WTC11 (cell line): ENCODE results near the gene IL1B. TPM values are rescaled to one million over a fixed set of nuclear protein-coding genes. Genes with fewer than 3 reads are reported as not detected.

Experiments
- ATAC-seq: fragments of 200-7000 bp; cut with Tn5 transposase; 2 replicates; pipeline ENCODE4 v1.10.0; 2021; ENCODE audit warnings: mild to moderate bottlenecking, moderate library complexity
- CTCF ChIA-PET: fragments of 300-600 bp; sonication (Branson Sonifier 250); formaldehyde crosslinking; loops from one replicate; lab custom pipeline; 2021; ENCODE audit warnings: antibody characterized with exemption; lab: Charles Lee
- POLR2A ChIA-PET: fragments of 350-600 bp; sonication (Branson Sonifier 250); formaldehyde crosslinking; loops from one replicate; lab custom pipeline; 2021; ENCODE audit warnings: antibody characterized with exemption; lab: Charles Lee
- DNase-seq: peaks from one replicate; pipeline ENCODE4 v3.0.0; 2021; ENCODE audit warnings: low spot score
- H3K27ac Mint-ChIP-seq: 2 replicates; pipeline ENCODE4 v1.8.0; 2021; ENCODE audit warnings: mixed read lengths
- H3K27me3 Mint-ChIP-seq: 2 replicates; pipeline ENCODE4 v1.8.0; 2021; ENCODE audit warnings: low read depth, mild to moderate bottlenecking, moderate library complexity, mixed read lengths
- H3K36me3 Mint-ChIP-seq: 2 replicates; pipeline ENCODE4 v1.8.0; 2021; ENCODE audit warnings: mixed read lengths
- H3K4me1 Mint-ChIP-seq: 2 replicates; pipeline ENCODE4 v1.8.0; 2022; ENCODE audit warnings: mixed read lengths
- H3K4me3 Mint-ChIP-seq: 2 replicates; pipeline ENCODE4 v1.8.0; 2021; ENCODE audit warnings: mild to moderate bottlenecking, moderate library complexity, mixed read lengths
- H3K9me3 Mint-ChIP-seq: 2 replicates; pipeline ENCODE4 v1.8.0; 2021; ENCODE audit warnings: mixed read lengths
- GRHL2 ChIP-seq: fragments of 250-450 bp; sonication (Bioruptor Pico); IDR thresholded peaks from 2 replicates; pipeline ENCODE4 v1.8.0; 2022; ENCODE audit warnings: mild to moderate bottlenecking, moderate library complexity; ENCODE audit not compliant: insufficient replicate concordance, severe bottlenecking
- GTF2I ChIP-seq: fragments of 250-450 bp; sonication (Bioruptor Pico); conservative IDR thresholded peaks from 2 replicates; pipeline ENCODE4 v1.4.0; 2021; ENCODE audit warnings: mild to moderate bottlenecking
- JAZF1 ChIP-seq: fragments of 250-450 bp; sonication (Bioruptor Pico); IDR thresholded peaks from 2 replicates; pipeline ENCODE4 v1.9.0; 2021; ENCODE audit warnings: moderate library complexity, mild to moderate bottlenecking, inconsistent platforms
- NFE2L1 ChIP-seq: sonication (generic); formaldehyde crosslinking; IDR thresholded peaks from 2 replicates; pipeline ENCODE4 v1.8.1; 2023; ENCODE audit warnings: missing genetic modification reagents
- NR2C2 ChIP-seq: sonication (generic); formaldehyde crosslinking; IDR thresholded peaks from 2 replicates; pipeline ENCODE4 v1.8.0; 2022; ENCODE audit warnings: mild to moderate bottlenecking, missing genetic modification reagents
- RORB ChIP-seq: fragments of 250-450 bp; sonication (Bioruptor Pico); IDR thresholded peaks from 2 replicates; pipeline ENCODE4 v1.9.0; 2021; ENCODE audit warnings: mild to moderate bottlenecking
- SP1 ChIP-seq: sonication (generic); formaldehyde crosslinking; conservative IDR thresholded peaks from 2 replicates; pipeline ENCODE4 v1.8.1; 2022; ENCODE audit warnings: missing genetic modification reagents
- TCF7 ChIP-seq: sonication (generic); formaldehyde crosslinking; IDR thresholded peaks from 2 replicates; pipeline ENCODE4 v1.8.0; 2022; ENCODE audit warnings: mild to moderate bottlenecking, low read depth, missing genetic modification reagents, moderate library complexity
- ZNF396 ChIP-seq: fragments of 250-450 bp; sonication (Bioruptor Pico); IDR thresholded peaks from 2 replicates; pipeline ENCODE4 v1.8.0; 2021; ENCODE audit warnings: mild to moderate bottlenecking, moderate library complexity, borderline replicate concordance
- ZNF416 ChIP-seq: fragments of 250-450 bp; sonication (Bioruptor Pico); IDR thresholded peaks from 2 replicates; pipeline ENCODE4 v1.9.0; 2021; ENCODE audit warnings: mild to moderate bottlenecking, inconsistent platforms
- ZNF423 ChIP-seq: fragments of 250-450 bp; sonication (Bioruptor Pico); IDR thresholded peaks from 2 replicates; pipeline ENCODE4 v2.1.2; 2022; ENCODE audit warnings: mild to moderate bottlenecking, moderate library complexity
- total RNA-seq: library from RNA; stranded (reverse); gene quantifications from 3 replicates; pipeline ENCODE4 v1.2.3, GENCODE V29; 2021
- TF ChIP-seq, protein P1 (sequence below): sonication (generic); formaldehyde crosslinking; IDR thresholded peaks from 2 replicates; pipeline ENCODE4 v1.8.1; 2023; ENCODE audit warnings: mild to moderate bottlenecking, moderate library complexity, missing genetic modification reagents
- TF ChIP-seq, protein P2 (sequence below): sonication (generic); formaldehyde crosslinking; IDR thresholded peaks from 2 replicates; pipeline ENCODE4 v1.8.0; 2022; ENCODE audit warnings: missing genetic modification reagents
- TF ChIP-seq, protein P3 (sequence below): sonication (generic); formaldehyde crosslinking; IDR thresholded peaks from 2 replicates; pipeline ENCODE4 v1.8.1; 2022; ENCODE audit warnings: low read depth, missing genetic modification reagents, borderline replicate concordance
- TF ChIP-seq, protein P4 (sequence below): sonication (generic); formaldehyde crosslinking; IDR thresholded peaks from 2 replicates; pipeline ENCODE4 v1.8.1; 2023; ENCODE audit warnings: mild to moderate bottlenecking, missing genetic modification reagents
- TF ChIP-seq, protein P5 (sequence below): sonication (generic); formaldehyde crosslinking; IDR thresholded peaks from 2 replicates; pipeline ENCODE4 v1.8.1; 2023; ENCODE audit warnings: mild to moderate bottlenecking, missing genetic modification reagents, borderline replicate concordance
- TF ChIP-seq, protein P6 (sequence below): fragments of 250-450 bp; sonication (Bioruptor Pico); IDR thresholded peaks from 2 replicates; pipeline ENCODE4 v1.9.0; 2021; ENCODE audit warnings: moderate library complexity, mild to moderate bottlenecking, inconsistent platforms, borderline replicate concordance

Gene IL1B
- total RNA-seq, 1 experiment from 2014 or later: not detected

DNA sequence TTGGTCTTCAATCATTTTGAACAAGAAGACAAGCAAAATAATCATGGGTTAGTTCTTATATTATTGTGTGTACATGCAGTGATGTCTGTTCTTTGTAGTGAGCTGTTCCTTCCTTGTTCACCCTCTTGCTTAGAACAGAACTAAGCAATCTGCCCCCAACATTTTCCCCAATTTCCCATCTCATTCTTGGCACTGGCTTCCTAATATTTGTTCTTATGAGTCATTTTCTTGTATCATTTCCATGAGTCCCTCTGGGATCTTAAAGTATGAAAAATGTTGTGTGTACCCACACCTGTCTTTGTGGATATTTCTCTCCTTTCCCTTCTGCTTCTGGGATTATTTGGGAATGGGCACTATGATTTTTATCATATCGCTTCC, 3.5 kb upstream of the IL1B start:
- Mint-ChIP-seq H3K4me3 (no peak overlapping the region), H3K4me1 (peaks cover 22% of the 10 kb centered on the region), H3K27me3 (peaks cover 17% of the 10 kb centered on the region), H3K27ac (no peak overlapping the region), H3K9me3 (no peaks in the 10 kb centered on the region), H3K36me3 (no peaks in the 10 kb centered on the region)
- CTCF ChIA-PET: no interaction called here
- no peak for ATAC-seq
- no peak for DNase-seq
- POLR2A ChIA-PET: interaction anchor here (0.6 kb wide), 1 partner anchor 60 kb away, joined by 11 read pairs; no protein-coding TSS in a partner anchor
- no peak for TF ChIP-seq RORB (CRISPR knock-in tag)
- TF ChIP-seq, protein P1, sequence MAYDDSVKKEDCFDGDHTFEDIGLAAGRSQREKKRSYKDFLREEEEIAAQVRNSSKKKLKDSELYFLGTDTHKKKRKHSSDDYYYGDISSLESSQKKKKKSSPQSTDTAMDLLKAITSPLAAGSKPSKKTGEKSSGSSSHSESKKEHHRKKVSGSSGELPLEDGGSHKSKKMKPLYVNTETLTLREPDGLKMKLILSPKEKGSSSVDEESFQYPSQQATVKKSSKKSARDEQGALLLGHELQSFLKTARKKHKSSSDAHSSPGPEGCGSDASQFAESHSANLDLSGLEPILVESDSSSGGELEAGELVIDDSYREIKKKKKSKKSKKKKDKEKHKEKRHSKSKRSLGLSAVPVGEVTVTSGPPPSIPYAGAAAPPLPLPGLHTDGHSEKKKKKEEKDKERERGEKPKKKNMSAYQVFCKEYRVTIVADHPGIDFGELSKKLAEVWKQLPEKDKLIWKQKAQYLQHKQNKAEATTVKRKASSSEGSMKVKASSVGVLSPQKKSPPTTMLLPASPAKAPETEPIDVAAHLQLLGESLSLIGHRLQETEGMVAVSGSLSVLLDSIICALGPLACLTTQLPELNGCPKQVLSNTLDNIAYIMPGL (CRISPR knock-in tag): no peak
- TF ChIP-seq ZNF416: no peak
- TF ChIP-seq JAZF1 (CRISPR knock-in tag): no peak
- TF ChIP-seq NR2C2 (CRISPR knock-in tag): no peak
- no peak for TF ChIP-seq ZNF423
- TF ChIP-seq, protein P2, sequence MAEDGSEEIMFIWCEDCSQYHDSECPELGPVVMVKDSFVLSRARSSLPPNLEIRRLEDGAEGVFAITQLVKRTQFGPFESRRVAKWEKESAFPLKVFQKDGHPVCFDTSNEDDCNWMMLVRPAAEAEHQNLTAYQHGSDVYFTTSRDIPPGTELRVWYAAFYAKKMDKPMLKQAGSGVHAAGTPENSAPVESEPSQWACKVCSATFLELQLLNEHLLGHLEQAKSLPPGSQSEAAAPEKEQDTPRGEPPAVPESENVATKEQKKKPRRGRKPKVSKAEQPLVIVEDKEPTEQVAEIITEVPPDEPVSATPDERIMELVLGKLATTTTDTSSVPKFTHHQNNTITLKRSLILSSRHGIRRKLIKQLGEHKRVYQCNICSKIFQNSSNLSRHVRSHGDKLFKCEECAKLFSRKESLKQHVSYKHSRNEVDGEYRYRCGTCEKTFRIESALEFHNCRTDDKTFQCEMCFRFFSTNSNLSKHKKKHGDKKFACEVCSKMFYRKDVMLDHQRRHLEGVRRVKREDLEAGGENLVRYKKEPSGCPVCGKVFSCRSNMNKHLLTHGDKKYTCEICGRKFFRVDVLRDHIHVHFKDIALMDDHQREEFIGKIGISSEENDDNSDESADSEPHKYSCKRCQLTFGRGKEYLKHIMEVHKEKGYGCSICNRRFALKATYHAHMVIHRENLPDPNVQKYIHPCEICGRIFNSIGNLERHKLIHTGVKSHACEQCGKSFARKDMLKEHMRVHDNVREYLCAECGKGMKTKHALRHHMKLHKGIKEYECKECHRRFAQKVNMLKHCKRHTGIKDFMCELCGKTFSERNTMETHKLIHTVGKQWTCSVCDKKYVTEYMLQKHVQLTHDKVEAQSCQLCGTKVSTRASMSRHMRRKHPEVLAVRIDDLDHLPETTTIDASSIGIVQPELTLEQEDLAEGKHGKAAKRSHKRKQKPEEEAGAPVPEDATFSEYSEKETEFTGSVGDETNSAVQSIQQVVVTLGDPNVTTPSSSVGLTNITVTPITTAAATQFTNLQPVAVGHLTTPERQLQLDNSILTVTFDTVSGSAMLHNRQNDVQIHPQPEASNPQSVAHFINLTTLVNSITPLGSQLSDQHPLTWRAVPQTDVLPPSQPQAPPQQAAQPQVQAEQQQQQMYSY (CRISPR knock-in tag): no peak
- TF ChIP-seq, protein P3, sequence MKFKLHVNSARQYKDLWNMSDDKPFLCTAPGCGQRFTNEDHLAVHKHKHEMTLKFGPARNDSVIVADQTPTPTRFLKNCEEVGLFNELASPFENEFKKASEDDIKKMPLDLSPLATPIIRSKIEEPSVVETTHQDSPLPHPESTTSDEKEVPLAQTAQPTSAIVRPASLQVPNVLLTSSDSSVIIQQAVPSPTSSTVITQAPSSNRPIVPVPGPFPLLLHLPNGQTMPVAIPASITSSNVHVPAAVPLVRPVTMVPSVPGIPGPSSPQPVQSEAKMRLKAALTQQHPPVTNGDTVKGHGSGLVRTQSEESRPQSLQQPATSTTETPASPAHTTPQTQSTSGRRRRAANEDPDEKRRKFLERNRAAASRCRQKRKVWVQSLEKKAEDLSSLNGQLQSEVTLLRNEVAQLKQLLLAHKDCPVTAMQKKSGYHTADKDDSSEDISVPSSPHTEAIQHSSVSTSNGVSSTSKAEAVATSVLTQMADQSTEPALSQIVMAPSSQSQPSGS (CRISPR knock-in tag): no peak
- TF ChIP-seq SP1 (CRISPR knock-in tag): no peak
- TF ChIP-seq GRHL2 (CRISPR knock-in tag): no peak
- TF ChIP-seq, protein P4, sequence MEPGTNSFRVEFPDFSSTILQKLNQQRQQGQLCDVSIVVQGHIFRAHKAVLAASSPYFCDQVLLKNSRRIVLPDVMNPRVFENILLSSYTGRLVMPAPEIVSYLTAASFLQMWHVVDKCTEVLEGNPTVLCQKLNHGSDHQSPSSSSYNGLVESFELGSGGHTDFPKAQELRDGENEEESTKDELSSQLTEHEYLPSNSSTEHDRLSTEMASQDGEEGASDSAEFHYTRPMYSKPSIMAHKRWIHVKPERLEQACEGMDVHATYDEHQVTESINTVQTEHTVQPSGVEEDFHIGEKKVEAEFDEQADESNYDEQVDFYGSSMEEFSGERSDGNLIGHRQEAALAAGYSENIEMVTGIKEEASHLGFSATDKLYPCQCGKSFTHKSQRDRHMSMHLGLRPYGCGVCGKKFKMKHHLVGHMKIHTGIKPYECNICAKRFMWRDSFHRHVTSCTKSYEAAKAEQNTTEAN (CRISPR knock-in tag): no peak
- TF ChIP-seq, protein P5, sequence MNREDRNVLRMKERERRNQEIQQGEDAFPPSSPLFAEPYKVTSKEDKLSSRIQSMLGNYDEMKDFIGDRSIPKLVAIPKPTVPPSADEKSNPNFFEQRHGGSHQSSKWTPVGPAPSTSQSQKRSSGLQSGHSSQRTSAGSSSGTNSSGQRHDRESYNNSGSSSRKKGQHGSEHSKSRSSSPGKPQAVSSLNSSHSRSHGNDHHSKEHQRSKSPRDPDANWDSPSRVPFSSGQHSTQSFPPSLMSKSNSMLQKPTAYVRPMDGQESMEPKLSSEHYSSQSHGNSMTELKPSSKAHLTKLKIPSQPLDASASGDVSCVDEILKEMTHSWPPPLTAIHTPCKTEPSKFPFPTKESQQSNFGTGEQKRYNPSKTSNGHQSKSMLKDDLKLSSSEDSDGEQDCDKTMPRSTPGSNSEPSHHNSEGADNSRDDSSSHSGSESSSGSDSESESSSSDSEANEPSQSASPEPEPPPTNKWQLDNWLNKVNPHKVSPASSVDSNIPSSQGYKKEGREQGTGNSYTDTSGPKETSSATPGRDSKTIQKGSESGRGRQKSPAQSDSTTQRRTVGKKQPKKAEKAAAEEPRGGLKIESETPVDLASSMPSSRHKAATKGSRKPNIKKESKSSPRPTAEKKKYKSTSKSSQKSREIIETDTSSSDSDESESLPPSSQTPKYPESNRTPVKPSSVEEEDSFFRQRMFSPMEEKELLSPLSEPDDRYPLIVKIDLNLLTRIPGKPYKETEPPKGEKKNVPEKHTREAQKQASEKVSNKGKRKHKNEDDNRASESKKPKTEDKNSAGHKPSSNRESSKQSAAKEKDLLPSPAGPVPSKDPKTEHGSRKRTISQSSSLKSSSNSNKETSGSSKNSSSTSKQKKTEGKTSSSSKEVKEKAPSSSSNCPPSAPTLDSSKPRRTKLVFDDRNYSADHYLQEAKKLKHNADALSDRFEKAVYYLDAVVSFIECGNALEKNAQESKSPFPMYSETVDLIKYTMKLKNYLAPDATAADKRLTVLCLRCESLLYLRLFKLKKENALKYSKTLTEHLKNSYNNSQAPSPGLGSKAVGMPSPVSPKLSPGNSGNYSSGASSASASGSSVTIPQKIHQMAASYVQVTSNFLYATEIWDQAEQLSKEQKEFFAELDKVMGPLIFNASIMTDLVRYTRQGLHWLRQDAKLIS: no peak
- TF ChIP-seq, protein P6, sequence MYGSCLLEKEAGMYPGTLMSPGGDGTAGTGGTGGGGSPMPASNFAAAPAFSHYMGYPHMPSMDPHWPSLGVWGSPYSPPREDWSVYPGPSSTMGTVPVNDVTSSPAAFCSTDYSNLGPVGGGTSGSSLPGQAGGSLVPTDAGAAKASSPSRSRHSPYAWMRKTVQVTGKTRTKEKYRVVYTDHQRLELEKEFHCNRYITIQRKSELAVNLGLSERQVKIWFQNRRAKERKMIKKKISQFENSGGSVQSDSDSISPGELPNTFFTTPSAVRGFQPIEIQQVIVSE (CRISPR knock-in tag): no peak
- no peak for TF ChIP-seq NFE2L1 (CRISPR knock-in tag)
- no peak for TF ChIP-seq GTF2I (CRISPR knock-in tag)
- TF ChIP-seq ZNF396: no peak
- TF ChIP-seq TCF7 (CRISPR knock-in tag): no peak
- TF ChIP-seq, all 79 proteins: peak for 0
